Gastroesophageal sphincter (tissue), 3 donors: ENCODE data around the gene KRTAP17-1.
"Not testable (repeated sequence)": the region's sequence is repeated elsewhere in the genome, so short reads cannot be mapped to it uniquely, and the experiment has no call there.

Experiments
- POLR2A ChIP-seq, 2 donors: fragments of 450-650 bp; IDR thresholded peaks; one replicate each; pipeline ENCODE4 v1.6.1; 2017; ENCODE audit warnings: antibody characterized with exemption in 2 of 2, mild to moderate bottlenecking in 2 of 2, moderate library complexity in 1 of 2
- TF ChIP-seq, protein P1 (sequence below), 4 experiments: fragments of 200-600 bp in 2 of 4; fragments of 450-650 bp in 2 of 4; sonication (generic) in 1 of 4; IDR thresholded peaks; one replicate each; pipeline ENCODE4 v1.5.1; 2017 to 2019; ENCODE audit warnings: antibody characterized with exemption in 4 of 4, mild to moderate bottlenecking in 2 of 4, moderate library complexity in 2 of 4

DNA sequence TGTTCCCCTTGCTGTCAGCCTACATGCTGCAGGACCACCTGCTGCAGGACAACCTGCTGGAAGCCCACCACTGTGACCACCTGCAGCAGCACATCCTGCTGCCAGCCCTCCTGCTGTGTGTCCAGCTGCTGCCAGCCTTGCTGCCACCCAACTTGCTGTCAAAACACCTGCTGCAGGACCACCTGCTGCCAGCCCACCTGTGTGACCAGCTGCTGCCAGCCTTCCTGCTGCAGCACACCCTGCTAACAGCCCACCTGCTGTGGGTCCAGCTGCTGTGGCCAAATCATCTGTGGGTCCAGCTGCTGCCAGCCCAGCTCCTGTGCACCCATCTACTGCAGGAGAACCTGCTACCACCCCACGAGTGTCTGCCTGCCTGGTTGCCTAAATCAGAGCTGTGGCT is 44.2 kb downstream of the KRTAP17-1 start:
- TF ChIP-seq, protein P1, sequence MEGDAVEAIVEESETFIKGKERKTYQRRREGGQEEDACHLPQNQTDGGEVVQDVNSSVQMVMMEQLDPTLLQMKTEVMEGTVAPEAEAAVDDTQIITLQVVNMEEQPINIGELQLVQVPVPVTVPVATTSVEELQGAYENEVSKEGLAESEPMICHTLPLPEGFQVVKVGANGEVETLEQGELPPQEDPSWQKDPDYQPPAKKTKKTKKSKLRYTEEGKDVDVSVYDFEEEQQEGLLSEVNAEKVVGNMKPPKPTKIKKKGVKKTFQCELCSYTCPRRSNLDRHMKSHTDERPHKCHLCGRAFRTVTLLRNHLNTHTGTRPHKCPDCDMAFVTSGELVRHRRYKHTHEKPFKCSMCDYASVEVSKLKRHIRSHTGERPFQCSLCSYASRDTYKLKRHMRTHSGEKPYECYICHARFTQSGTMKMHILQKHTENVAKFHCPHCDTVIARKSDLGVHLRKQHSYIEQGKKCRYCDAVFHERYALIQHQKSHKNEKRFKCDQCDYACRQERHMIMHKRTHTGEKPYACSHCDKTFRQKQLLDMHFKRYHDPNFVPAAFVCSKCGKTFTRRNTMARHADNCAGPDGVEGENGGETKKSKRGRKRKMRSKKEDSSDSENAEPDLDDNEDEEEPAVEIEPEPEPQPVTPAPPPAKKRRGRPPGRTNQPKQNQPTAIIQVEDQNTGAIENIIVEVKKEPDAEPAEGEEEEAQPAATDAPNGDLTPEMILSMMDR (IDR thresholded peaks at IDR 0.05) = not testable (repeated sequence)
- not testable (repeated sequence) for TF ChIP-seq POLR2A (IDR thresholded peaks at IDR 0.05)
